Measurements from ENCODE around the gene SRPK1.
"Not testable (repeated sequence)": the region's sequence is repeated elsewhere in the genome, so short reads cannot be mapped to it uniquely, and the experiment has no call there.

SRPK1 gene

GRCh38 chr6:35929601-35930000 lies 8.7 kb upstream of the SRPK1 start:
- Histone ChIP-seq H3K9me3 (ENCODE audit: control insufficient read depth, low read depth, low read length) (no peaks in the 10 kb centered on the region), H3K27me3 (ENCODE audit: control insufficient read depth, insufficient read depth, low read length) (peaks cover 15% of the 10 kb centered on the region), H3K4me3 (ENCODE audit: low read length) (no peak overlapping the region), H3K36me3 (ENCODE audit: control insufficient read depth, low read depth, low read length) (no peaks in the 10 kb centered on the region), H3K4me1 (ENCODE audit: control insufficient read depth, low read depth, low read length) (peaks cover 6% of the 10 kb centered on the region), H3K27ac (ENCODE audit: low read length) (no peak overlapping the region), H3K9ac (ENCODE audit: low read length) (no peak overlapping the region)

- Histone ChIP-seq H3K27ac (ENCODE audit: low read length) (no peak overlapping the region), H3K9ac (ENCODE audit: low read length) (no peak overlapping the region), H3K4me1 (ENCODE audit: control insufficient read depth, low read depth, low read length) (peaks cover 7% of the 10 kb centered on the region), H3K36me3 (ENCODE audit: control insufficient read depth, low read depth, low read length) (no peaks in the 10 kb centered on the region), H3K27me3 (ENCODE audit: control insufficient read depth, insufficient read depth, low read length) (peaks cover 15% of the 10 kb centered on the region), H3K4me3 (ENCODE audit: low read length) (no peak overlapping the region), H3K9me3 (ENCODE audit: control insufficient read depth, low read depth, low read length) (no peaks in the 10 kb centered on the region)
Measured at GRCh38 chr6:35926509-35927215, 5.8 kb upstream of the SRPK1 start.

- peaks cover 15% of the 10 kb centered on the region for H3K27me3 ChIP-seq (ENCODE audit: control insufficient read depth, insufficient read depth, low read length)
- no peak overlapping the region for H3K27ac ChIP-seq (ENCODE audit: low read length)
- H3K4me3 ChIP-seq (ENCODE audit: low read length), result no peak overlapping the region
- peaks cover 11% of the 10 kb centered on the region for H3K4me1 ChIP-seq (ENCODE audit: control insufficient read depth, low read depth, low read length)
- H3K9me3 ChIP-seq (ENCODE audit: control insufficient read depth, low read depth, low read length), result no peaks in the 10 kb centered on the region
- H3K36me3 ChIP-seq (ENCODE audit: control insufficient read depth, low read depth, low read length), result no peaks in the 10 kb centered on the region
- H3K9ac ChIP-seq (ENCODE audit: low read length), result no peak overlapping the region
Measured at GRCh38 chr6:35925961-35926360, 5.1 kb upstream of the SRPK1 start.

DNA sequence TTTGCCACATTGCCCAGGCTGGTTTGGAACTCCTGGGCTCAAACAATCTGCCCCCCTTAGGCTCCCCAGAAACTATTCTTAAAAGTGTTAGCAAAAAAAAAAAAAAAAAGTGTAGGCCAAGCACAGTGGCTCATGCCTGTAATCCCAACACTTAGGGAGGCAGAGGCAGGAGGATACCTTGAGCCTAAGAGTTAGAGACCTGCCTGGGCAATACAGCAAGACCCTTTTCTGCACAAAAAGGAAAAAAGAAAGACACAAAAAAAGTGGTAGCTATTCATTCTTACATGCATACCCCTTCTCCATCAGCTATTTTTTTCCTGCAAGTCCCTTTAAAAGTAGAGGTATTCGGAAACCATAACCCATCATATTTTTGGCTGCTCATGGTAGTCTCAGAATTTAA lies 3.2 kb upstream of the SRPK1 start:
- Histone ChIP-seq H3K36me3 (ENCODE audit: control insufficient read depth, low read depth, low read length) (no peaks in the 10 kb centered on the region), H3K9ac (ENCODE audit: low read length) (no peak overlapping the region), H3K27me3 (ENCODE audit: control insufficient read depth, insufficient read depth, low read length) (no peaks in the 10 kb centered on the region), H3K4me3 (ENCODE audit: low read length) (no peak overlapping the region), H3K4me1 (ENCODE audit: control insufficient read depth, low read depth, low read length) (peaks cover 8% of the 10 kb centered on the region), H3K27ac (ENCODE audit: low read length) (no peak overlapping the region), H3K9me3 (ENCODE audit: control insufficient read depth, low read depth, low read length) (no peaks in the 10 kb centered on the region)

DNA sequence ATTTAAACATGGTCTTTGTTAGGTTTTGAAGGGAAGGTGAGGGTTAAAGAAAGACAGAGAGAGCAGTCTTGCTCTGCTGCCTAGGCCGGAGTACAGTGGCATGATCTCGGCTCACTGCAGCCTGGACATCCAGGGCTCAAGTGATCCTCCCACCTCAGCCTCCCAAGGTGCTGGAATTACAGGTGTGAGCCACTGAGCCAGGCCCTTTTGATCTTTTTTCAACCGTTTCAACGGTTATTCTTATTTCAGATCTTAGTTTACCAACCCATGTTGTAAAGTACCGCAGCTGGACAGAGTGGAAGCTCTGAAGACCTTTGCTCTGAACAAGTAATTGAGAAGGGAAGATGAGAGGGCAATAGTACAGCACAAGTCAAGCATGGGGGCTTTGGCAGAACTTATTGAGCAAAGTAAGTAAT lies 1.2 kb upstream of the SRPK1 start:
- Histone ChIP-seq H3K4me1 (ENCODE audit: control insufficient read depth, low read depth, low read length) (peaks cover 16% of the 10 kb centered on the region), H3K9me3 (ENCODE audit: control insufficient read depth, low read depth, low read length) (no peaks in the 10 kb centered on the region), H3K27ac (ENCODE audit: low read length) (no peak overlapping the region), H3K9ac (ENCODE audit: low read length) (no peak overlapping the region), H3K36me3 (ENCODE audit: control insufficient read depth, low read depth, low read length) (peaks cover 10% of the 10 kb centered on the region), H3K4me3 (ENCODE audit: low read length) (no peak overlapping the region), H3K27me3 (ENCODE audit: control insufficient read depth, insufficient read depth, low read length) (no peaks in the 10 kb centered on the region)

DNA sequence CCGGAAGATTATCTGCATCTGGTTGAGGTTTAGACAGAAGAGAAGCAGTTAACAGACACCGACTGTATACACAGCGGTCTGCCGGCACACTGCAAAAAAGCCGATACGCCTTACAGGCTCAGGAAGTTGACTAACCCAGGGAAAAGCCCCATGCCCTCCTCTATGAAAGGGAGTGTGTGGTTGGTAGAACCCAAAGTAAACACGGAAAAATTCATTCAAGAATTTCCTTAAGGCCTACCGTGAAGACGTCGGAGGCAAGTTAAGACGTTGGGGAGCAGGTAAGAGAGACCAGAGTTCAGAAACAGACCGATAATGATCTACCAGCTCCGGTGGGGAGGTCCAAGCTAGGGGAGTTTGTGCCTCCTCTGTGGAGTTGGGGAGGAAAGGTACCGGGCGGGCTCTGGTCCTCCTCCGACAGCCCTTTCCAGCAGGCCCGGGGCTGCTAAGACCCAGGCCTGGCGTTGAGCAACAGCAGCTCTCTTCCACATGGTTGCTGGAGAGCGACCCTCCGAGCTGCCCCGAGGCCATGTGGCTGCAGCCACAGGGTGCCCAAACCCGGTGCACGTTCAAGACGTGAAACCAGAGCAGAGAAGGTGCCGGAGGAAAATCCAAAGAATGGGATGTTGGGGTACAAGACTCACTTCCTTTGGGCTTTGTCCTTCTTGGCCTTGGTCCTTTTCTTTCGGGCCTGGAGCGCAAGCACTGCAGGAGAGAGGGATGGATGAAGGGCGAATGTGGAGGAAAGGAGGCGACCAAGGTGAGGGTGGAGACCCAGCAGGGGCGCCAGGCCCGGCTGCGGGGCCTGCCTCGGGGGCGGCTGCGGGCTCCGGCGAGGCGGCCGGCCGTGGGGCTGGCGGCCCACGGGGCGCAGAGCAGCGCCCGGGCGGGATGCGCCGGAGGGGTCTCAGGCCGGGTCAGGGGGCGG lies 809 bp downstream of the SRPK1 start:
- Histone ChIP-seq H3K9ac (ENCODE audit: low read length) (peak overlapping the region; percentile 87), H3K27me3 (ENCODE audit: control insufficient read depth, insufficient read depth, low read length) (no peaks in the 10 kb centered on the region), H3K9me3 (ENCODE audit: control insufficient read depth, low read depth, low read length) (no peaks in the 10 kb centered on the region), H3K36me3 (ENCODE audit: control insufficient read depth, low read depth, low read length) (peaks cover 21% of the 10 kb centered on the region), H3K27ac (ENCODE audit: low read length) (no peak overlapping the region), H3K4me3 (ENCODE audit: low read length) (peak overlapping the region; percentile 83), H3K4me1 (ENCODE audit: control insufficient read depth, low read depth, low read length) (peaks cover 16% of the 10 kb centered on the region)

DNA sequence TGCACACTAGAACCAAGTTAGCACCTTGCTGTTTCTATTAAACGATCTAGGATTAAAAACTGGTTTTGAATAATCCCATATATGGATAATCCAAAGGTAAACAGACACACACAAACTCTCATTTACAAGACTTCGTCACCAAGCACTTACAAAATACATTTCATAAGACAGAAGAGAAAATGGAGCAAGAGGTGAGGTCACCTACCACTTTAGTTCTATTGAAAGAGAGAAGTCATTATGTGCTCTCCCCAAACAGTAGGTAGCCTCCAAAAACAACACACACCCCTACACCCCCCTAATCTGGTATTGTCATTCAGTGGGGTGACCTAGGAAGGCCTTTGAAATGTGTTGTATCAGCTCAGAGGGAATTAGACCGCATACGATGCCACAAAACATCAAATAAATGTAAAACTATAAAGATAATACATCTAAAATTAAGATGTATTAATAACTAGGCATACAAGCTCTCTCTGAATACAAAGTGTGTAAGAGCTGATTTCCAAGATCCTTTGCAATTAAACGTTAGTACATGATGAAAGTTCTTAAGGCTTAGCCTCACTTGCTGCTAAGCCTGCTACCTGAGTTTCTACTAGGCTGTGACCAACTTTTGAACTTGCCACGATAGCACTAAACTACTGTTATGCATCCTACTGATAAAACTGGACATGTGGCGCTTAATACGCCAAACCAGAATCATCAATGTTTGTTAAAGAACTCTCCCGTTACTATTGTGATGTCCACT lies 1.6 kb downstream of the SRPK1 start:
- Histone ChIP-seq H3K9ac (ENCODE audit: low read length) (peak overlapping the region; percentile 87), H3K9me3 (ENCODE audit: control insufficient read depth, low read depth, low read length) (no peaks in the 10 kb centered on the region), H3K27ac (ENCODE audit: low read length) (no peak overlapping the region), H3K36me3 (ENCODE audit: control insufficient read depth, low read depth, low read length) (peaks cover 27% of the 10 kb centered on the region), H3K4me1 (ENCODE audit: control insufficient read depth, low read depth, low read length) (peaks cover 16% of the 10 kb centered on the region), H3K27me3 (ENCODE audit: control insufficient read depth, insufficient read depth, low read length) (no peaks in the 10 kb centered on the region), H3K4me3 (ENCODE audit: low read length) (peak overlapping the region; percentile 83)

GRCh38 chr6:35916893-35917292 lies 4.0 kb downstream of the SRPK1 start:
- not testable (repeated sequence) for H3K27me3 ChIP-seq (ENCODE audit: control insufficient read depth, insufficient read depth, low read length); H3K27ac ChIP-seq (ENCODE audit: low read length); H3K9me3 ChIP-seq (ENCODE audit: control insufficient read depth, low read depth, low read length); H3K9ac ChIP-seq (ENCODE audit: low read length); H3K4me3 ChIP-seq (ENCODE audit: low read length)
- peaks cover 39% of the 10 kb centered on the region for H3K36me3 ChIP-seq (ENCODE audit: control insufficient read depth, low read depth, low read length)
- H3K4me1 ChIP-seq (ENCODE audit: control insufficient read depth, low read depth, low read length), result peaks cover 16% of the 10 kb centered on the region

GRCh38 chr6:35916056-35916455 lies 4.8 kb downstream of the SRPK1 start:
- Histone ChIP-seq H3K9me3 (ENCODE audit: control insufficient read depth, low read depth, low read length) (peaks cover 2% of the 10 kb centered on the region), H3K4me3 (ENCODE audit: low read length) (no peak overlapping the region), H3K27ac (ENCODE audit: low read length) (no peak overlapping the region), H3K27me3 (ENCODE audit: control insufficient read depth, insufficient read depth, low read length) (no peaks in the 10 kb centered on the region), H3K9ac (ENCODE audit: low read length) (no peak overlapping the region), H3K4me1 (ENCODE audit: control insufficient read depth, low read depth, low read length) (peaks cover 11% of the 10 kb centered on the region), H3K36me3 (ENCODE audit: control insufficient read depth, low read depth, low read length) (peaks cover 45% of the 10 kb centered on the region)

DNA sequence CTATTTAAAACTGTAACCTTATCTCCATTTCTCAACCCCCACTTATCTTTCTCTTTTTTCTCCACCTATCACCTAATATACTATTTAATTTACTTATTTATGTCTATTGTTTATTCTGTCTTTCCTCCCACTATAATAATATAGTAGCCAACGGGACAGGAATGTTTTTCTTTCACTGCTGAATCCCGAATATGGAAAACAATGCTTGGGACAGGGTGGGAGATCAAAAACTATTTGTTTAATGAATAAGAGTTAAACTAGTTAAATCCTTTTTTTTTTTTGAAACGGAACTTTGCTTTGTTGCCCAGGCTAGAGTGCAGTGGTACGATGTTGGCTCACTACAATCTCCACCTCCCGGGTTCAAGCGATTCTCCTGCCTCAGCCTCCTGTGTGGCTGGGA lies 6.4 kb downstream of the SRPK1 start:
- no peak overlapping the region for H3K27ac ChIP-seq (ENCODE audit: low read length)
- no peak overlapping the region for H3K9ac ChIP-seq (ENCODE audit: low read length)
- H3K36me3 ChIP-seq (ENCODE audit: control insufficient read depth, low read depth, low read length), result peaks cover 58% of the 10 kb centered on the region
- H3K4me1 ChIP-seq (ENCODE audit: control insufficient read depth, low read depth, low read length), result peaks cover 9% of the 10 kb centered on the region
- H3K27me3 ChIP-seq (ENCODE audit: control insufficient read depth, insufficient read depth, low read length), result no peaks in the 10 kb centered on the region
- peaks cover 11% of the 10 kb centered on the region for H3K9me3 ChIP-seq (ENCODE audit: control insufficient read depth, low read depth, low read length)
- no peak overlapping the region for H3K4me3 ChIP-seq (ENCODE audit: low read length)

- Histone ChIP-seq H3K9me3 (ENCODE audit: control insufficient read depth, low read depth, low read length) (peaks cover 23% of the 10 kb centered on the region), H3K4me1 (ENCODE audit: control insufficient read depth, low read depth, low read length) (no peaks in the 10 kb centered on the region), H3K27me3 (ENCODE audit: control insufficient read depth, insufficient read depth, low read length) (no peaks in the 10 kb centered on the region), H3K4me3 (ENCODE audit: low read length) (no peak overlapping the region), H3K27ac (ENCODE audit: low read length) (no peak overlapping the region), H3K9ac (ENCODE audit: low read length) (no peak overlapping the region), H3K36me3 (ENCODE audit: control insufficient read depth, low read depth, low read length) (peaks cover 62% of the 10 kb centered on the region)
Measured at GRCh38 chr6:35911871-35912653, 8.8 kb downstream of the SRPK1 start.

All from iPS-18a (cell line).